Measurements from ENCODE around the gene MARCHF10.
"Not testable (repeated sequence)": the region's sequence is repeated elsewhere in the genome, so short reads cannot be mapped to it uniquely, and the experiment has no call there.

The MARCHF10 gene

DNA sequence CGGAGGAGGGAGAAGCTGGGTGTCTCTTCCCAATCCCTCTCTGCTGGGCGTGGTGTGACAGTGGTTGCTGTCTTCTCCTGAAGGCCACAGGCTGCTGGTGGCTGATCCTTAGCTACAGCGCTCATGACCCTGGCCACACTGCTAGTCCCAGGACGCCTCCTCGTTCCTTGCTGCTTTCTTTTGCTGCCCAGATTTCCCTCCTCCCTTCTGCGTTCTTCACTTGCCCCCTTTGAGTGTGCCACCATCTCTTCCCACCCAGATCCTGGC, 90.6 kb downstream of the MARCHF10 start:
- DNase-seq (ENCODE audit: low read depth in 2 of 2), result no peak

- no peak for DNase-seq (ENCODE audit: low read depth in 2 of 2)
Measured at GRCh38 chr17:62716834-62717588, 91.1 kb downstream of the MARCHF10 start.

GRCh38 chr17:62715882-62716390, 92.2 kb downstream of the MARCHF10 start:
- DNase-seq (ENCODE audit: low read depth in 2 of 2), result no peak

DNA sequence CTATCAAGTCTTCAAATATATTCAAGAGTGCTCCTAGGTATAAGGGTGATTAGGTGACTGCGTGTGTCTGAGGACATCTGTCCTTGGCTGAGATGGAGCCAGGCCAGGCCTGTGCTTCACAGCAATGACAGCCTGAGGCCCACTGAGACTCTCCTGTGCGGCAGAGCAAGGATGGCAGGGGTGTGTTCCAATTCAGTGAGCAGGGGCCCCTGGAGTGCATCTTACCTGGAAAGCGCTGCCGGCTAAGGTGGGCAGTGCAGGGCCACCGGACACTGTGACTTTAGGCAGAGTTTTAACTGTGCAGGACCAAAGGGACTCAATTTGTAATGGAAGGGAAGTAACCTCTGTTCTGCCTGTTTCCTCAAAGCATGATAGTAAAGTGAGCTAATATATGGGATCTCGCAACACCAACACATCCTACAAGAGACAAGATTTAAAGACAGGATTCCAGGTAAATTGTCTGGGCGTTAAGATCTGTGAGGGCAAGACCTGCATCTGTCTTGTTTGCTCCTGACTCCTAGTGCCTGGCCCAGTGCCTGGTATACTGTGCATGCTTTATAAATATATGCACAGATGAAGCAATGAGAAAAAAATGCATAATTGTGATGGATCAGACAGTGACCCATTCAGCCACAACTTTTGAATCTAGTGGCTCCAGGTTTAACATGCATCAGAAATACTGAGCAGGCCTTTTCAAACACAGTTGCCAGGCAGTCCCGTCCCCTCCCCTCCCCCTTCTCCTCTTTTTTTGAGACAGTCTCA, 93.9 kb downstream of the MARCHF10 start:
- no peak for DNase-seq (ENCODE audit: low read depth in 2 of 2)

DNA sequence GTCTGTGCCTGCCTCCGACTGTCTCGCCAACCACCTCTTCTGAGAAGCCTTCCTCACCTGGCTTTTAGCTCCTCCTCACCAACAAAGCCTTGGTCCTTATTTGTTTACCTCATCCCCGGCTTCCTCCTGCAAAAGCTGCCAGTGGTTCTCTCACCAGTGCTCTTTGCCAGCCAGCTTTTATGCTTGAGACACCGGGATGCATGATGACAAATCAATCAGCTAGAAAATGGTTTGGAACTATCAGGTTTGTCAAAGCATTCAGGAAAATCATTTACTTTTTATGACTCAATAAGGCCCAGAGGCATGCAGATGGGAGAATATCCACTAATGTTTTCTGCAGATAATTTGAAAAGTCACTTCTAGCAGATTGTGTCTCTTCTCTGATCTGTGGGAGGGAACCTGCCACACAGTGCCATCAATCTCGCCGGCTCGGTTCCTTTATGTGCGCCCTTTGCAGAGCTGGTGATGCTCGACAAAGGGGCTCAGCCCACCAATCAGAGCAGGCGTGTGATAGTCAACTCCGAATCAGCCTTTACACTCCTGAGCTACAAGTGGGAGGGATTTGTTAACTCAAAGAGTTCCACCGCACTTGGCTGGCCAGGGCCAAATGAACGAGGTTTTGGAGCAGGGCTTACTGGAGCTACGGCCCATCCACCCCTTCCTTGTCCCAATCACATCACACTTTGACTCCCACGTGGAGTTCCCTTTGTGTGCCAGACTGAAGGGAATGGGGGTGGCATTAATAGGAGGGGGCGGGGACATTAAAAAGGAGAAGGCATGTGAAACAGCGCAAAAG, 94.8 kb downstream of the MARCHF10 start:
- DNase-seq (ENCODE audit: low read depth in 2 of 2), result no peak

- no peak for DNase-seq (ENCODE audit: low read depth in 2 of 2)
Measured at GRCh38 chr17:62712171-62712581, 95.9 kb downstream of the MARCHF10 start.

DNA sequence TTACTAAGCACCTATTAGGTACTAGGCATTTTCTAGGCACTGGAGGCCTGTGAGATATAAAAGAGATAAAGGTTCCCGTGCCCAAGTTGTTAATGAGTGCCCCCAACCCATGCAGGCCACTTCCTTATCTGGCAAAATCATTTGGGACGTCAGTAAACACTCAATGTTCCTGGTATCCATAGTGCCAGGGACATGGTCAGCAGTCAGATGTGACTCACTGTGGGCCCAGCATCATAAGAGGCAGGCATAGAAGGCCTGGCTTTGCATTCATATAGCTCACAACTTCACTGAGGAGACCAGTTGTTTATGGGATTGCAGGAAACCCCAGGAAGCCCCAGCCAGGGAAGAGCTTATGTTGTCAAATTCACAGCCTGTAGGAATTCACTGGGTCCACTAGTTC, 99.5 kb downstream of the MARCHF10 start:
- no peak for DNase-seq (ENCODE audit: low read depth in 2 of 2)

GRCh38 chr17:62707425-62707739, 100.7 kb downstream of the MARCHF10 start:
- DNase-seq (ENCODE audit: low read depth in 2 of 2), result no peak

DNA sequence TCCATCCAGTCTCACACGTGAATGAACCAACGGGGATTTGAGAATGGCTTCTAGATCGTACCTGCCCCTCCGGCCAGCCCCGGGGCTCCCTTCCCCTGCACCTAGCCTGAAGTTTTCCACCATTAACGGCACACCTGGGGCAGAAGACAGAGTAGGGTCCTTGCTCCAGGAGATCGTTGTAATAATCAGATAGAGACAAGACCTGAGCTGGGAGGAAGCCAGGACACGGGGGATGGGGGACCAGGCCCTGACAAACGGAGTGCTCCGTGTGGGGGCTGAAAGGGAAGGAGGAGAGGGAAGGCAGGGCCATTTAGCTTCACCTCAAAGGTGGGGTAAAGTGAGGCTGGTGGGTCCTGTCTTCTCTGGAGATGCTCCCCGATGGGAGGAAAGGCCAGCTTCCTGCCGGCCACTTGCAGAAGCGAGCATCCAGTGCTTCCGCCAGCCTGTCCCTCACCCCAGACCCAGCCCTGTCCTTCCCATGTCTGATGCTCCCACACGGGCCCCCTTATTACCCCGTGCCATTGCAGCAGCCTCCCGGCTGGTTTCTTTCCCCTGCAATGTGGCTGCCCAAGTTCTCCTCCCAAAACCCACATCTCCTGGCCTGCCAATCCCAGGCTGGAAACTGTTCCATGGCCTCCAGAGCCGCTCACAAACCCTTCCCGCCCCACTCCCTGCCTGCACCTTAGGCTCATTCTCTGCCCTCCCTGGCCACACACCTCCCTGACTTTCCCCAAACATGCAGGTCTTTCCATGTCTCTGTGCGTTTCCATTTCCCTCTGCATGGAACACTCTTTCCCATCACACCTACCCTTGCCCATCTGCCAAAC, 101.3 kb downstream of the MARCHF10 start:
- DNase-seq (ENCODE audit: low read depth in 2 of 2), result no peak

DNA sequence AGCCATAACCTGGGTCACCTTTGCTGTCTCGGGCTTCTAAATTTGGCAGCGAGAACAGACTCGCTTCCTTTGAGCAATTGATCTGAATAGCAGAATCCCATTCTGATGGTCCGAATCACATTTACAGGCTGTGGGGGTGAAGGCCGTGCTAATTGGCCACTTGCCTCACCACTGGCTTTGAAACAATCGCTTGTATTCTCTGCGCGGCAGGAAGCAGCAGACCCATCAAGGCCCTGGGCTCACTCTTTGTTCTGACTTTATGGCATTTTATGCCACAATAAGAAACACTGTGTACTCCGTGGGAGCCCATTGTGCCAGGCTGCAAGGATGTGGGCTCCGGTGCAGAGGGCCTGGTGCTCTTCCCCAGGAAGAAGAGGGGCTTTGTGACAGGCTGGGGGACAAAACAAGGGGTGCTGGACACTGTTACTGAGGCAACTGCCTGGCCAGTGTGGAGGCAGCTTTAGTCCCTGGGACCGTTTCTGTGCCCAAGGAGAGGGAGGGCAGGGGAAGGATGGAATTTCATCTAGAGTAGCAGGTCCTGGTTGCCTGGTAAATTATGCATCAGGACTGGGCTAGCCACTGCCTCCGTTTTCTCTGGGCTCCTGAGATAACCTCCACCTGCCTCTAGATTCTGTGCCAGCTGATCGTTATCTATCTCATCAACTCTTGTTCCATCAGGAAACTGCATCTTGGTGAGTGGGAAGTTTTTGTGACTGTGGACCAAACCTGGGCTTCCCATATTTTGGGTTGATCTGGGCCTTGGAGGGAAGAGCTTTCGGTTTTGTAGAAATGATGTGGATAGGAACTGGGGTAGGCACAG, 102.1 kb downstream of the MARCHF10 start:
- no peak for DNase-seq (ENCODE audit: low read depth in 2 of 2)

GRCh38 chr17:62705156-62705777, 102.8 kb downstream of the MARCHF10 start:
- no peak for DNase-seq (ENCODE audit: low read depth in 2 of 2)

- DNase-seq (ENCODE audit: low read depth in 2 of 2), result no peak
Measured at GRCh38 chr17:62704381-62704971, 103.6 kb downstream of the MARCHF10 start.

DNA sequence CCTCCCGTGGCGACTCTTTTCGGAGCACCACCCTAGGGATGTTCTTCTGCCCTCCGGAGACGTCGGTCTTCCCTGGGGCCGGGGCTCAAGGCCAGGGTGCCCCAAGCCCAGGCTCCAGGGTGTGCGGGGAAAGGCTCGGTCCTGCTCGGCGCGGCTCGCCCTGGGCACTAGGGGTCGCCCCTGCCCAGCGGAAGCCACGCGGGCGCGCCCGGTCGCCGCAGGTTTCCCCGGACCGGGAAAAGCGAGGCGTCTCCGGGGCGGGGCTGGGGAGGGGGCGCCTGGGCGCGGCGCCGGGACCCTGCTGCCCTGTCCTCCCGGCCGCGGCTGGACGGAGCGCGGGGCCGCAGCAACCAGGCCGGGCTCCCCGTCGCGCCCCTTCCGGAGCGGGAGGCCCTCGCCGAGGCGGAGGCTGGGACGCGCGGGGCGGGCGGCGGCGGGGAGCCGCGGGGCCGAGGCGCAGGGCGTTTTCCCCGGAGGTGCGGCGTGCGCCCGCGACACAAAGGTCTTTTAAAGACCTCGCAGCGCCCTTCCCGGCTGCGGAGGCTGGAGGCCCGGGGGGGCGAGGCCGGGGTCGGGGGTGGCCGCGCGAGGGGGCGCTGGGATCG, 104.2 kb downstream of the MARCHF10 start:
- peak; percentile 31 to 58 for DNase-seq (ENCODE audit: low read depth in 2 of 2)

- DNase-seq (ENCODE audit: low read depth in 2 of 2), result no peak
Measured at GRCh38 chr17:62703261-62703775, 104.8 kb downstream of the MARCHF10 start.

GRCh38 chr17:62702746-62703260, 105.3 kb downstream of the MARCHF10 start:
- no peak for DNase-seq (ENCODE audit: low read depth in 2 of 2)

DNA sequence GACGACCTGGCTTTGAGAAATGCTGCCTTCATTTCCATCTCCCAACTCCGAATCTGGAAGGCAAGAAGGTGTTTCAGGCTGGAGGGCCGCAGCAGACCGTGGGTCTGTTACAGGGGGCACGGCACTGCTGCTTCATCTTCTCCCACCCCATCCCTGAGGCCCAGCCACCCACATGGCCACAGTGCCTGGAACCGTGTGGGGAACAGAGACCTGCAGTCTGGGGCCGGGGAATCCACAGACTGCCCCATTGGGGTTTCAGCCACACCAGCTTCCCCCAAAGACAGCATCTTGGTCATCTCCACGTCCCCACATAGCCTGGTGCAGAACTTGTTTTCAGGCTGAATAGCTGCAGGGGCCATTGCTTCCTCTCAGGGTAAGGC, 106.4 kb downstream of the MARCHF10 start:
- DNase-seq (ENCODE audit: low read depth in 2 of 2), result no peak

DNA sequence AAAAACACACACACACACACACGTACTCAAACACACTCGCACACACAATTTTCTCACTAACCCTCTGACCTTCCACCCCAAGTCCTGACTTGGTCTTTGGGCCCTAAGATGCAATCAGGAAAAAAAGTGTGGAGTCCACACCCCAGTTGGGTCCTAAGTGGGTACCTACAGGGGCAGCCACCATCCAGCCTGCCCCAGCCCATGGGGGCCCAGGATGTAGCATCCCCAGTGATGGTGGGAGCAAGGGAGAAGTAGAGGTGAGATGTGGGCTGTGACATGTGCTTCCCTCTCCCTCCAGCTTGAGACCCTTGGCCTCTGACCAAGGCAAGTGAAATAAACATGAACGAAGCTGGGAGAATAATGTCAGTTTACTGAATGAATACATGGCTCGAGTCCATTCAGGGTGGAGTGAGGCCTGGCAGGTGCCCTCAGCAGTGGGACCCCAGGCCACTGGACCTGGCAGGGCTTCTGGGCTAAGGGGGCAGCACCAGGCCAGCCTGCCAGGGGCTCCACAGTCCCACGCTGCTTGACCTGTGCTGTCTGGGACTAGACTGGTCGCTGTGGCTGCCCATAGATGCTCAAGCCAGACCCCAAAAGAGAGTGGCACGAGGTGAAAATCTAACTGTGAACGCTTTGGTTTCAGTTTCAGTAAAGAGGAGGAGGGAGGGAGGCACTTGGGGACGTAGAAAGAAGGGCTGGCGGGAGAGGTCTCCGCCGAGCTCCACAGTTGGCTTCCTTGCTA, 107.0 kb downstream of the MARCHF10 start:
- no peak for DNase-seq (ENCODE audit: low read depth in 2 of 2)

DNA sequence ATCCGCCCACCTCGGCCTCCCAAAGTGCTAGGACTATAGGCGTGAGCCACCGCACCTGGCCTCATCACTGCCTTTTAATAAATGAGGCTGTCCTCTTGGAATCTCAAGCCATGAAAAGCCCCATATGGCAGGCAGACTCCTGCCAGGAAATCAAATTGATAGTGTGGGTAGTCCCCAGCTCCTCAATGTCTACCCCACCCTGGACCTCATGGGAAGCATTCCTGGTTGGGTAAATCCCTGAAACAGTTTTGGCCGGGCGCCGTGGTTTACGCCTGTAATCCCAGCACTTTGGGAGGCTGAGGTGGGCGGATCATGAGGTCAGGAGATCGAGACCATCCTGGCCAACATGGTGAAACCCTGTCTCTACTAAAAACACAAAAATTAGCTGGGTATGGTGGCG, 109.7 kb downstream of the MARCHF10 start:
- DNase-seq (ENCODE audit: low read depth in 2 of 2), result not testable (repeated sequence)
